Measurements from ENCODE around the gene DLEC1.

DNA sequence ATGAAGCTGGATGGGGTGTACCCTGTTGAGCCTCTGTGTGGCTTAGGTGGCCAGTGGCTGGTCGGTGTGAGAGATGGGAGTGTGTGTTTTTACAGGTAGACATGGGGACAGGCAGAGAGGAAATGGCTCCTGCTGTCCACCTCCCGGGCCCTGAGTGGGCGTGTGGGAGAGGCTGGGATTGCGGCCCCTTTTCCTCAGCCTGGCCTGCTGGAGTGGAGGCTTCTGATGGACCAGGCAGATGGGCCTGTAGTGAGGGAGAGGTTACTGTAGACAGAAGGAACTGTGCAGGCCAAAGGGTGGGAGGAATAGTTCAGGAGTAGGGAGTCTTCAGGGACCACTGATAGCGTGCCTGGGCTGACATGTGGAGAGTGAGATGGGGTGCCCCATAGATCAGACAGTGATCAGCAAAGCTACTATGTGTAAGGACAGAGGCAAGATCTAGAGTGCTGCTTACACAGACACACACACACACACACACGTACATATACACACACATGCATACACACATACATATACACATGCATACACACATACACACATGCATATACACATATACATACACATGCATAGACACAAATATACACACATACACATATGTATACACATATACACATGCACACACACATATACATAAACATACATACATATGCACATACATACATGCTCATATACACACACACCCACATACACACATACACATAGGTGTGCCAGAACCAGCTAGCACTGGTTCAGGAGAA lies 71.5 kb downstream of the DLEC1 start:
- TF ChIP-seq RBM39 (optimal IDR thresholded peaks at IDR 0.05; ENCODE audit: low read depth, low read length) (no peak), ZNF3 (CRISPR knock-in tag; IDR thresholded peaks at IDR 0.05) (no peak), RNF2 (IDR thresholded peaks at IDR 0.05) (no peak), POLR2AphosphoS5 (IDR thresholded peaks at IDR 0.05; ENCODE audit: control insufficient read depth, insufficient read depth, low read depth, low read length) (no peak), POLR2A (conservative IDR thresholded peaks at IDR 0.05) (no peak), CEBPG (CRISPR knock-in tag; IDR thresholded peaks at IDR 0.05) (no peak), CEBPG (tag; conservative IDR thresholded peaks at IDR 0.05 in 1 of 2, IDR thresholded peaks at IDR 0.05 in 1 of 2) (no peak)
- TF ChIP-seq, protein P1, sequence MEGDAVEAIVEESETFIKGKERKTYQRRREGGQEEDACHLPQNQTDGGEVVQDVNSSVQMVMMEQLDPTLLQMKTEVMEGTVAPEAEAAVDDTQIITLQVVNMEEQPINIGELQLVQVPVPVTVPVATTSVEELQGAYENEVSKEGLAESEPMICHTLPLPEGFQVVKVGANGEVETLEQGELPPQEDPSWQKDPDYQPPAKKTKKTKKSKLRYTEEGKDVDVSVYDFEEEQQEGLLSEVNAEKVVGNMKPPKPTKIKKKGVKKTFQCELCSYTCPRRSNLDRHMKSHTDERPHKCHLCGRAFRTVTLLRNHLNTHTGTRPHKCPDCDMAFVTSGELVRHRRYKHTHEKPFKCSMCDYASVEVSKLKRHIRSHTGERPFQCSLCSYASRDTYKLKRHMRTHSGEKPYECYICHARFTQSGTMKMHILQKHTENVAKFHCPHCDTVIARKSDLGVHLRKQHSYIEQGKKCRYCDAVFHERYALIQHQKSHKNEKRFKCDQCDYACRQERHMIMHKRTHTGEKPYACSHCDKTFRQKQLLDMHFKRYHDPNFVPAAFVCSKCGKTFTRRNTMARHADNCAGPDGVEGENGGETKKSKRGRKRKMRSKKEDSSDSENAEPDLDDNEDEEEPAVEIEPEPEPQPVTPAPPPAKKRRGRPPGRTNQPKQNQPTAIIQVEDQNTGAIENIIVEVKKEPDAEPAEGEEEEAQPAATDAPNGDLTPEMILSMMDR (IDR thresholded peaks at IDR 0.05 in 2 of 3, conservative IDR thresholded peaks at IDR 0.05 in 1 of 3; ENCODE audit: insufficient read depth in 2 of 3, low read depth in 1 of 3, low read length in 3 of 3): no peak
